ENCODE measurements around the gene EXT2.

The EXT2 gene

DNA sequence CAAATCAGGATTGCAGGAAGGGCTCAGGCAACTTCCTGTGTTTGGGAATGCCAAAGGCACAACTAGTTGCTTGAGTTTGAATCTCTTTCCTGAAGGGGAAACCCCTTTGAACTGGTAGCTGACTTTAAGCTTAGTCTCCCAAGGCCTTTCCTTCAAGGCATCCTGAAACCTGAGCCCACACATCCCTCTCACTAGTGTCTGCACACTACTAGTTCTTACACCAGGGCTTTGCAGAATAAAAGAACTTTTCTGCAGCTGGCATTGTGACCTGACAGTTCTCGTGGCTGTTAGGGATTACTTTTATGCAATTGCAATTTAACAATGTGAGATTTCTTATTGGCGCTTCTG, 95.4 kb downstream of the EXT2 start:
- Histone ChIP-seq H3K4me3 (ENCODE audit: low read length) (no peak overlapping the region), H3K36me3 (ENCODE audit: control insufficient read depth, insufficient read depth, low read length, severe bottlenecking) (peaks cover 15% of the 10 kb centered on the region), H3K9ac (ENCODE audit: low read length) (no peak overlapping the region), H3K9me3 (ENCODE audit: control insufficient read depth, low read length) (peaks cover 18% of the 10 kb centered on the region), H3K4me1 (ENCODE audit: control insufficient read depth, insufficient read depth, low read length) (peaks cover 11% of the 10 kb centered on the region), H3K27me3 (replicated peaks; ENCODE audit: control insufficient read depth, insufficient read depth, low read length) (no peaks in the 10 kb centered on the region)
- peak; percentile 2 for DNase-seq (ENCODE audit: low read depth)

DNA sequence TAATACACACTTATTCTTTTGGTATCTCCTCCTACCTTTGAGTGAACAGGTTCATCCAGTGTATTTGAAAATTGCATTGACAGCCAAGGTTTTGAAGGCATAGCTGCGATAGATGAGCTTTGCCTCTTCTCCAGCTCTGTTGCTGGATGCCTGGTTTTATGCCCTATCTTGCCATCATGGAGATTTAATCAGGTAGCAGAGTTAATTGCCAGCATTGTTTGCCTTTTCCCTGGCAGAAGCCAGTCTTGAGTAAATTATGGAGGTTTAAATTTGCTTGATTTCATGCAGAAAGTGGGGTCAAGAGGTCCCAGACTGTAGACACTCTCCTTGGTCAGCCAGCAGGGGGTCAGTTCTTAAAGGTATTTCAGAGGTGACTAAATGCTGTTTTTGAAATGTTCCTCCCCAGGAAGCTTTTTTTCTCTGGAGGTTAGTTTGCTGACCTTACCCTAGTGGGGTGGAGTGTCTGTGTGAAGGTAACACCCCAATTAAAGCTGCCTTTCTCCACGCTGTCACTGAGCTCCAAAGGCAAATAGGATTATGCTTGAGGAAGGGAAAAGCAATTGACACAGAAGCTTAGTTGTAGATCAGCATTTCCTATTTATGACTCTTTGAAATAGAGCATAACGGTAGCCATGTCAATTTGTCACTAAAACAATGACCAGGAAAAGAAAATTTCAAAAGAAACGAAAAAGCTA, 96.0 kb downstream of the EXT2 start:
- H3K27me3 ChIP-seq (replicated peaks; ENCODE audit: control insufficient read depth, insufficient read depth, low read length), result no peaks in the 10 kb centered on the region
- peaks cover 11% of the 10 kb centered on the region for H3K4me1 ChIP-seq (ENCODE audit: control insufficient read depth, insufficient read depth, low read length)
- peaks cover 23% of the 10 kb centered on the region for H3K9me3 ChIP-seq (ENCODE audit: control insufficient read depth, low read length)
- no peak overlapping the region for H3K4me3 ChIP-seq (ENCODE audit: low read length)
- peaks cover 15% of the 10 kb centered on the region for H3K36me3 ChIP-seq (ENCODE audit: control insufficient read depth, insufficient read depth, low read length, severe bottlenecking)
- H3K9ac ChIP-seq (ENCODE audit: low read length), result no peak overlapping the region
- no peak for DNase-seq (ENCODE audit: low read depth)

- peaks cover 15% of the 10 kb centered on the region for H3K36me3 ChIP-seq (ENCODE audit: control insufficient read depth, insufficient read depth, low read length, severe bottlenecking)
- no peak overlapping the region for H3K9ac ChIP-seq (ENCODE audit: low read length)
- H3K4me3 ChIP-seq (ENCODE audit: low read length), result no peak overlapping the region
- H3K27me3 ChIP-seq (replicated peaks; ENCODE audit: control insufficient read depth, insufficient read depth, low read length), result no peaks in the 10 kb centered on the region
- DNase-seq (ENCODE audit: low read depth), result no peak
- peaks cover 28% of the 10 kb centered on the region for H3K9me3 ChIP-seq (ENCODE audit: control insufficient read depth, low read length)
- peaks cover 11% of the 10 kb centered on the region for H3K4me1 ChIP-seq (ENCODE audit: control insufficient read depth, insufficient read depth, low read length)
Measured at GRCh38 chr11:44192017-44192385, 96.5 kb downstream of the EXT2 start.

DNA sequence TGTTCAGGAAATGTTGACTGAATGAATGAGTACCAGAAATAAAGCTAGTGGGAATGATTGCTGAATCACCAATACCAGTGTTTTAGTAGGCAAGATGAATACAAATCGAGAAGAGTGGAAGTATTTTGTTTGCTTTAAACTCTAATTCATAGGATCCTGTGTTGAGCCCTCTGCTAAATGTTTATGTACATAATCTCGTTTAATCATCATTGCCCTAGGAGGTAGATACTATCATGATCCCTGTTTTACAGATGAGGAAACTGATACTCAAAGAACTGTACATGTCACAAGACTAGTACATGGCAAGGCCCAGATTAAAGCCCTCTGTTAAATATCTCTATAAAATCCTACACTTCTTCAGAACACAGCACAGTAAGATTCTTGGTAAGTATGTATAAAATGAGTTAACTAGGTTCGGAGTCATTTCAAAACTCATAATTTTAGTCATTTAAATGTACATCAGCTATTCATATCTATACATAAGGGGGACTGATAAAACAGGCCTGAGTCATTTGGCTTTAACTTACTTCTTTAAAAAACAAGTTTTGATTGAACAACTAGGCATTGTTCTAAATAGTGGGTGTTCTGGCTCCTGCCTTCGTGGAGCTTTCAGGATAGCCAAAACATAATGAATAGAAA, 97.1 kb downstream of the EXT2 start:
- H3K4me3 ChIP-seq (ENCODE audit: low read length), result no peak overlapping the region
- peaks cover 28% of the 10 kb centered on the region for H3K9me3 ChIP-seq (ENCODE audit: control insufficient read depth, low read length)
- no peak overlapping the region for H3K9ac ChIP-seq (ENCODE audit: low read length)
- peaks cover 15% of the 10 kb centered on the region for H3K36me3 ChIP-seq (ENCODE audit: control insufficient read depth, insufficient read depth, low read length, severe bottlenecking)
- H3K4me1 ChIP-seq (ENCODE audit: control insufficient read depth, insufficient read depth, low read length), result peaks cover 11% of the 10 kb centered on the region
- DNase-seq (ENCODE audit: low read depth), result no peak
- H3K27me3 ChIP-seq (replicated peaks; ENCODE audit: control insufficient read depth, insufficient read depth, low read length), result no peaks in the 10 kb centered on the region

GRCh38 chr11:44193856-44194255, 98.4 kb downstream of the EXT2 start:
- peaks cover 18% of the 10 kb centered on the region for H3K9me3 ChIP-seq (ENCODE audit: control insufficient read depth, low read length)
- no peak overlapping the region for H3K4me3 ChIP-seq (ENCODE audit: low read length)
- H3K36me3 ChIP-seq (ENCODE audit: control insufficient read depth, insufficient read depth, low read length, severe bottlenecking), result peaks cover 23% of the 10 kb centered on the region
- no peak overlapping the region for H3K9ac ChIP-seq (ENCODE audit: low read length)
- no peaks in the 10 kb centered on the region for H3K27me3 ChIP-seq (replicated peaks; ENCODE audit: control insufficient read depth, insufficient read depth, low read length)
- H3K4me1 ChIP-seq (ENCODE audit: control insufficient read depth, insufficient read depth, low read length), result peaks cover 11% of the 10 kb centered on the region
- no peak for DNase-seq (ENCODE audit: low read depth)

DNA sequence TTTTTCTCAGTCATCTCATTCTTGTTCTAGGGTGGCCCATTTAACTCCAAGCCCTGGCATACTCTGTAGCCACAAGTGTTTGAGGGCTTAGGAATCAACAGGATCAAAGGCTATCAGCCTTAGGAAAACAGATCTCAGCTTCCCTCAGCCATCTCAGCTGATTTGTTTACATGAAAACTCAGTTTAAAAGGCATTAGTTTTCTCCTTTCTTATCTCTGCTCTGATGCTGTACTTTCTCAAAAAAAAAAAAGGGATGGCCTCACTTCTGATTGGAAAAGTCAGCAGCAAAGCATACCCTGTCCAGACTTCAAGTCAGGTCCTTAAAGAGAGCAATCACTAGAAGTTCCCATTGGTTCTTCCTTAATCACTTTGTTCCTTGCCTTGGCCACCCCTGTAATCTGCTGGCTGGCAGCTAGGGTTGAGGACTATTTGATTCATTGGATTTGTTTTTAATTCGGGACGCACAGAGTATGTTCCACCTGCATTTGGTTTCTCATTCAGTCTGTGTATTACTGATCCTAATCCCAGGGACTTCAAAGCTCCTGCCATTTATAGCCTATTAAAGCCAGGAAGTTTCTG, 102.8 kb downstream of the EXT2 start:
- no peak for DNase-seq (ENCODE audit: low read depth)
- Histone ChIP-seq H3K9me3 (ENCODE audit: control insufficient read depth, low read length) (peaks cover 10% of the 10 kb centered on the region), H3K36me3 (ENCODE audit: control insufficient read depth, insufficient read depth, low read length, severe bottlenecking) (peaks cover 12% of the 10 kb centered on the region), H3K9ac (ENCODE audit: low read length) (no peak overlapping the region), H3K27me3 (replicated peaks; ENCODE audit: control insufficient read depth, insufficient read depth, low read length) (no peaks in the 10 kb centered on the region), H3K4me1 (ENCODE audit: control insufficient read depth, insufficient read depth, low read length) (no peaks in the 10 kb centered on the region), H3K4me3 (ENCODE audit: low read length) (no peak overlapping the region)

DNA sequence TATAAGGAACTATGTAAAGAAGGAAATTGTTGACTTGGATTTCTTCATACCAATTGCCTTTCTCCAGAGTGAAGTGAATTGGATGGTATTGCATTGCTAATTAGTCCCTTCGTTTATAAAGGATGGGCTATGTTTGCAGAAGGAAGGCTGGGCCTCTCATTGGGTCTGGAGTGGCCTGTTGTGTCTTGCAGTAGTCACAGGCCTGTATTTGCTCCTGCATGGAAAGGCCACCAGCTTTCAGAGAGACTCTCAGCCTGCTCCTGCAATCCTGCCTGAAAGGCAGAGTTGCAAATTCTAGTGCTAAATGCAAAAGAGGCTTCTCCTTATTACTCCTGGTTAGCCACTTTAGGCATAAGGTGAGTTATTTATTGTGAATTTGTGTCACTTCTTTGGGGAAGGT, 103.8 kb downstream of the EXT2 start:
- Histone ChIP-seq H3K9me3 (ENCODE audit: control insufficient read depth, low read length) (peaks cover 10% of the 10 kb centered on the region), H3K36me3 (ENCODE audit: control insufficient read depth, insufficient read depth, low read length, severe bottlenecking) (peaks cover 12% of the 10 kb centered on the region), H3K4me3 (ENCODE audit: low read length) (no peak overlapping the region), H3K9ac (ENCODE audit: low read length) (no peak overlapping the region), H3K4me1 (ENCODE audit: control insufficient read depth, insufficient read depth, low read length) (no peaks in the 10 kb centered on the region), H3K27me3 (replicated peaks; ENCODE audit: control insufficient read depth, insufficient read depth, low read length) (no peaks in the 10 kb centered on the region)
- no peak for DNase-seq (ENCODE audit: low read depth)

- DNase-seq (ENCODE audit: low read depth), result no peak
- H3K4me3 ChIP-seq (ENCODE audit: low read length), result no peak overlapping the region
- H3K9ac ChIP-seq (ENCODE audit: low read length), result no peak overlapping the region
- H3K27me3 ChIP-seq (replicated peaks; ENCODE audit: control insufficient read depth, insufficient read depth, low read length), result no peaks in the 10 kb centered on the region
- H3K9me3 ChIP-seq (ENCODE audit: control insufficient read depth, low read length), result peaks cover 10% of the 10 kb centered on the region
- no peaks in the 10 kb centered on the region for H3K4me1 ChIP-seq (ENCODE audit: control insufficient read depth, insufficient read depth, low read length)
- H3K36me3 ChIP-seq (ENCODE audit: control insufficient read depth, insufficient read depth, low read length, severe bottlenecking), result peaks cover 12% of the 10 kb centered on the region
Measured at GRCh38 chr11:44199816-44200215, 104.3 kb downstream of the EXT2 start.

DNA sequence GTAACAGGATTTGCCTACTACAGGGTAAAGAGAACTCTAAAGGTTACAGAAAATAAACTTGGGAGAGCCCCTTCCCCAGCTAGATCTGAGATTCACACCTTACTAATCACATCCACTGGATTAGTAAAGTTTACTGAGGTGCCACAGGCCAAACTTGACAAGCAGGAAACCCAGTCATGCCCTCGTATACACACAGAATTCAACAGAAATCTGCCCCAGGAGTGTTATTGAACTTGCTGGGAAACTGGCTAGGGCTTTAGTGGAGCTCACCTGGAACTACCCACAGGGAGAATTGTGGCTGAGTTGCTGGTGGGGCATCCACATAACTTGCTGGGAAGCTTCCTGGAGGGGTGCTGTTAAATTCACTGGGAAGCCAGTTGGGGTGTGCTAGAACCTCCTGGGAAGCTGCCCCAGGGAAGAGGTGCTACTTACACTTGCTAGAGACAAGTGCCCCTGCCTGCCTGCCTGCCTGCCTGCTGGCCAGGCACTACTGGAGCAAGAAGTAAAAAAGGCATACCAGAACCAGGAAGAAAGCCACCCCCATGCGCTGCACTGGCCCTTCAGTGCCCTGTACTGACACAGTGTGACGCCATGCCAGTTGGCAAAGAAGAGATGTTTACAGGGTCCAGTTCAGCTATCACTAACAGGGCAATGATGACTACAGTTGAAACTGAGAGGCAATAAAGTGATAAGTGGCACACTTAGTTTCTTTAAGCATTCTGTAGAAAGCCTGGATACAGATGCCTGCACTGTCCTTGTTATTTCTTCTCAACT, 108.0 kb downstream of the EXT2 start:
- H3K27me3 ChIP-seq (replicated peaks; ENCODE audit: control insufficient read depth, insufficient read depth, low read length), result no peaks in the 10 kb centered on the region
- no peak overlapping the region for H3K9ac ChIP-seq (ENCODE audit: low read length)
- H3K4me3 ChIP-seq (ENCODE audit: low read length), result no peak overlapping the region
- no peak for DNase-seq (ENCODE audit: low read depth)
- H3K9me3 ChIP-seq (ENCODE audit: control insufficient read depth, low read length), result no peaks in the 10 kb centered on the region
- peaks cover 6% of the 10 kb centered on the region for H3K36me3 ChIP-seq (ENCODE audit: control insufficient read depth, insufficient read depth, low read length, severe bottlenecking)
- H3K4me1 ChIP-seq (ENCODE audit: control insufficient read depth, insufficient read depth, low read length), result no peaks in the 10 kb centered on the region

DNA sequence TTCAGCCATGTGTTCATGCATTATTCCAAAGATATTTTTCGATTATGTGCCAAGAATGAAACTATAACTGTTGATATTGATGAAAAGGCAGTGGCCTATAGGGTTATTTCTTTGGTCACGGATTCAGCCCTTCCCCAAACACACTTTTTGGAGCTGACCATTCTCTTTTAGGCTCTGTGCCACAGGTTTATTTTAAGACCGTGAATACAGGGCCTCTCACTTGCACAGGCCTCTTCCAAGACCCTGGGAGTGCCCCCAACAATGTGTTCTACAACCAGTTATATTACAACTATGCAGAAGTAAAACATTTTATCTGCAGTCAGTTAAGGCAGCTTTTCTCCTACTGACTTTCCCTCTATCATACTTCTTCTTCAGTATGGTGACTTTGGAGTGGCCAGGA, 109.9 kb downstream of the EXT2 start:
- H3K36me3 ChIP-seq (ENCODE audit: control insufficient read depth, insufficient read depth, low read length, severe bottlenecking), result peaks cover 12% of the 10 kb centered on the region
- H3K4me1 ChIP-seq (ENCODE audit: control insufficient read depth, insufficient read depth, low read length), result no peaks in the 10 kb centered on the region
- no peaks in the 10 kb centered on the region for H3K9me3 ChIP-seq (ENCODE audit: control insufficient read depth, low read length)
- H3K27me3 ChIP-seq (replicated peaks; ENCODE audit: control insufficient read depth, insufficient read depth, low read length), result no peaks in the 10 kb centered on the region
- DNase-seq (ENCODE audit: low read depth), result no peak
- no peak overlapping the region for H3K9ac ChIP-seq (ENCODE audit: low read length)
- no peak overlapping the region for H3K4me3 ChIP-seq (ENCODE audit: low read length)

GRCh38 chr11:44205836-44206235, 110.4 kb downstream of the EXT2 start:
- Histone ChIP-seq H3K9ac (ENCODE audit: low read length) (no peak overlapping the region), H3K27me3 (replicated peaks; ENCODE audit: control insufficient read depth, insufficient read depth, low read length) (no peaks in the 10 kb centered on the region), H3K4me3 (ENCODE audit: low read length) (no peak overlapping the region), H3K36me3 (ENCODE audit: control insufficient read depth, insufficient read depth, low read length, severe bottlenecking) (peaks cover 12% of the 10 kb centered on the region), H3K4me1 (ENCODE audit: control insufficient read depth, insufficient read depth, low read length) (no peaks in the 10 kb centered on the region), H3K9me3 (ENCODE audit: control insufficient read depth, low read length) (no peaks in the 10 kb centered on the region)
- DNase-seq (ENCODE audit: low read depth), result peak; percentile 51
